HEK293 (cell line): Measurements from ENCODE around the gene PRG2.

Experiments used
- KLF9 ChIP-seq: fragments of 450-650 bp; formaldehyde crosslinking; IDR thresholded peaks from 2 replicates; pipeline ENCODE4 v1.5.1; 2016; ENCODE audit warnings: missing biosample characterization, missing genetic modification characterization, low read depth
- TF ChIP-seq, protein P1 (sequence below): fragments of 450-650 bp; formaldehyde crosslinking; IDR thresholded peaks from 2 replicates; pipeline ENCODE4 v1.5.1; 2016; ENCODE audit warnings: missing biosample characterization, missing genetic modification characterization

DNA sequence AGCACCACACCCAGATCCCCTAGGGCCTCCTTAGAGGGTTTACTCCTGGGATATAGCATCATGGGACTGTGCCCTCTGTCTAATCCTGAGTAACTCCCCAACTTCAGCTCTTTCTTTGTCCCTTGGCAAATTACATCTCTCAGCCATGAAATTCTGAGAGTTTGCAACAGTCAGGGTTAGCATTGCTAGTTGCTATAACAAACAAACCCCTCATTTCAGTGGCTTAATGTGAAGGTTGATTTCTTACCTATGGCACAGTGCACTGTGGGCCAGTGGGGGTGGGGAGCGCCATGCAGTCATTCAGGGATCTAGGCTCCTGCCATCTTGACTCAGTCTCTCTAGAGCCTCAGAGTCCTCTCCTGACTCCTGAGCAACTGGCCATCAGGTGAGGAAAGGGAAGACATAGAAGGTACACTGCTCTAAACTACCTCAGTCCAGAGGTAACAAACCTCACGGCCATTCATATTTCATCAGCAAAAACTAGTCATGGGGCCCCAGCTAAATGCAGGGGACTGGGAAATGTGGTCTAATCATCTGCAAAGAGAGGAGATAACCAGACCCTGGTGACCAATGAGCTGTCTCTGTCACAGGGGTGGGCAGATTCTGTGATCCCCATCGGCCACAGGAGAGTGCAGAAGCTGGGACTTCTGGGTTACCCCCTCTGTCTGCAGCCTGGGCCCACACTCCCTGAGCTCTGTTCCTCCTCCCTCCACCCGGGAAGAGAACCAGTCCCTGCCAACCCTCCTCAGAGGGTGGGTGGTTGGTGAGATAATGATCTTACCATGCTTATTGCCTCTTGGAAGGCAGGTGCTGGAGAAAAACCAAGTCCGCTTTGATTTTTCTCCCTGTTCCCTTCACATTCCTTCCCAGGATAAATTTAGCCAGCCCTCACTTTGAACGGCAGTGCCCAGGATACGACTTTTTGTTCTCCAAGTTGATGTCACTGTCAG is 27.0 kb downstream of the PRG2 start:
- TF ChIP-seq, protein P1, sequence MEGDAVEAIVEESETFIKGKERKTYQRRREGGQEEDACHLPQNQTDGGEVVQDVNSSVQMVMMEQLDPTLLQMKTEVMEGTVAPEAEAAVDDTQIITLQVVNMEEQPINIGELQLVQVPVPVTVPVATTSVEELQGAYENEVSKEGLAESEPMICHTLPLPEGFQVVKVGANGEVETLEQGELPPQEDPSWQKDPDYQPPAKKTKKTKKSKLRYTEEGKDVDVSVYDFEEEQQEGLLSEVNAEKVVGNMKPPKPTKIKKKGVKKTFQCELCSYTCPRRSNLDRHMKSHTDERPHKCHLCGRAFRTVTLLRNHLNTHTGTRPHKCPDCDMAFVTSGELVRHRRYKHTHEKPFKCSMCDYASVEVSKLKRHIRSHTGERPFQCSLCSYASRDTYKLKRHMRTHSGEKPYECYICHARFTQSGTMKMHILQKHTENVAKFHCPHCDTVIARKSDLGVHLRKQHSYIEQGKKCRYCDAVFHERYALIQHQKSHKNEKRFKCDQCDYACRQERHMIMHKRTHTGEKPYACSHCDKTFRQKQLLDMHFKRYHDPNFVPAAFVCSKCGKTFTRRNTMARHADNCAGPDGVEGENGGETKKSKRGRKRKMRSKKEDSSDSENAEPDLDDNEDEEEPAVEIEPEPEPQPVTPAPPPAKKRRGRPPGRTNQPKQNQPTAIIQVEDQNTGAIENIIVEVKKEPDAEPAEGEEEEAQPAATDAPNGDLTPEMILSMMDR (tag by site-specific recombination), result no peak
- no peak for TF ChIP-seq KLF9 (tag by site-specific recombination)
